Neuronal stem cell (in vitro differentiated cells): ENCODE measurements around the gene LBX1.
"Not testable (repeated sequence)": the region's sequence is repeated elsewhere in the genome, so short reads cannot be mapped to it uniquely, and the experiment has no call there.

Experiments
- DNase-seq: peaks from one replicate; pipeline ENCODE4 v3.0.0-alpha.2; 2013; ENCODE audit warnings: low spot score
- H2AFZ ChIP-seq: one replicate; pipeline ENCODE4 v1.6.1; 2013; ENCODE audit warnings: mild to moderate bottlenecking, low read length, inconsistent platforms
- H2AK5ac ChIP-seq: 2 replicates; pipeline ENCODE4 v1.6.1; 2013; ENCODE audit warnings: low read depth, mild to moderate bottlenecking, inconsistent platforms, low read length, moderate library complexity, mixed read lengths
- H2BK120ac ChIP-seq: 2 replicates; pipeline ENCODE4 v1.6.1; 2013; ENCODE audit warnings: low read depth, mild to moderate bottlenecking, inconsistent platforms, low read length, moderate library complexity, mixed read lengths
- H2BK12ac ChIP-seq: one replicate; pipeline ENCODE4 v1.6.1; 2013; ENCODE audit warnings: low read length, inconsistent platforms
- H2BK15ac ChIP-seq: 2 replicates; pipeline ENCODE4 v1.6.1; 2013; ENCODE audit warnings: mild to moderate bottlenecking, low read length, inconsistent platforms, mixed read lengths
- H2BK5ac ChIP-seq: one replicate; pipeline ENCODE4 v1.6.1; 2013; ENCODE audit warnings: inconsistent platforms, mild to moderate bottlenecking, low read length, moderate library complexity
- H3K14ac ChIP-seq: one replicate; pipeline ENCODE4 v1.6.1; 2013; ENCODE audit warnings: low read length, inconsistent platforms
- H3K18ac ChIP-seq: 2 replicates; pipeline ENCODE4 v1.6.1; 2013; ENCODE audit warnings: low read length, inconsistent platforms
- H3K23ac ChIP-seq: 2 replicates; pipeline ENCODE4 v1.6.1; 2013; ENCODE audit warnings: low read depth, mild to moderate bottlenecking, mixed read lengths, low read length, inconsistent platforms; ENCODE audit not compliant: poor library complexity
- H3K27ac ChIP-seq: replicated peaks from 3 replicates; pipeline ENCODE4 v1.5.1; 2013; ENCODE audit warnings: low read length, inconsistent platforms
- H3K27me3 ChIP-seq, 3 experiments: 2 replicates each; pipeline ENCODE4 v1.6.1; 2013; ENCODE audit warnings: low read length in 3 of 3, mild to moderate bottlenecking in 2 of 3, inconsistent platforms in 1 of 3, low read depth in 1 of 3, mixed read lengths in 1 of 3, moderate library complexity in 1 of 3; ENCODE audit not compliant: control insufficient read depth in 3 of 3, insufficient read depth in 3 of 3
- H3K36me3 ChIP-seq, 2 donors: replicated peaks in 1 of 2; 2 replicates each; pipeline ENCODE4 v1.6.1; 2013; ENCODE audit warnings: low read length in 2 of 2; ENCODE audit not compliant: control insufficient read depth in 2 of 2, insufficient read depth in 2 of 2
- H3K4ac ChIP-seq: 2 replicates; pipeline ENCODE4 v1.6.1; 2013; ENCODE audit warnings: inconsistent platforms, mild to moderate bottlenecking, low read length, moderate library complexity
- H3K4me1 ChIP-seq, 2 donors: 1 replicate in 1 of 2; 2 replicates in 1 of 2; pipeline ENCODE4 v1.6.1; 2013; ENCODE audit warnings: low read length in 2 of 2, low read depth in 1 of 2; ENCODE audit not compliant: control insufficient read depth in 2 of 2, insufficient read depth in 1 of 2
- H3K4me2 ChIP-seq: one replicate; pipeline ENCODE4 v1.6.1; 2013; ENCODE audit warnings: mild to moderate bottlenecking, low read length, inconsistent platforms; ENCODE audit not compliant: insufficient read depth, poor library complexity, severe bottlenecking
- H3K4me3 ChIP-seq, 2 donors: 2 replicates each; pipeline ENCODE4 v1.5.1; 2013; ENCODE audit warnings: low read length in 2 of 2, mild to moderate bottlenecking in 2 of 2, inconsistent platforms in 1 of 2, moderate library complexity in 1 of 2
- H3K79me1 ChIP-seq: one replicate; pipeline ENCODE4 v1.6.1; 2013; ENCODE audit warnings: low read depth, mild to moderate bottlenecking, inconsistent platforms, low read length, moderate library complexity
- H3K9ac ChIP-seq: one replicate; pipeline ENCODE4 v1.6.1; 2013; ENCODE audit warnings: mild to moderate bottlenecking, low read depth, low read length, inconsistent platforms; ENCODE audit not compliant: poor library complexity
- H3K9me3 ChIP-seq, 2 donors: replicated peaks in 1 of 2; 2 replicates each; pipeline versions ENCODE3 to v1.6.1; 2013; ENCODE audit warnings: low read length in 2 of 2, mild to moderate bottlenecking in 2 of 2, inconsistent platforms in 1 of 2, low read depth in 1 of 2, mixed read lengths in 1 of 2, moderate library complexity in 1 of 2; ENCODE audit not compliant: control insufficient read depth in 2 of 2, insufficient read depth in 1 of 2
- H4K8ac ChIP-seq: one replicate; pipeline ENCODE4 v1.6.1; 2013; ENCODE audit warnings: low read depth, mild to moderate bottlenecking, inconsistent platforms, low read length, moderate library complexity
- H4K91ac ChIP-seq: one replicate; pipeline ENCODE4 v1.6.1; 2013; ENCODE audit warnings: low read length, low read depth, mild to moderate bottlenecking, inconsistent platforms; ENCODE audit not compliant: poor library complexity
- WGBS, 2 donors: extraction: QIAGEN DNeasy Blood & Tissue Kit; methylation state at CpG; one replicate each; pipeline ENCODE4 v1.1.7; 2013; ENCODE audit warnings: missing lambda C conversion rate in 2 of 2, mixed read lengths in 1 of 2; ENCODE audit not compliant: insufficient read length in 2 of 2, insufficient replicate concordance in 1 of 2; ENCODE audit errors: extremely low coverage in 2 of 2; 5-methylcytosine and 5-hydroxymethylcytosine counted together

The LBX1 gene

GRCh38 chr10:101202667-101203066 lies 26.6 kb downstream of the LBX1 start:
- not testable (repeated sequence) for H3K27ac ChIP-seq, H3K18ac ChIP-seq, H3K23ac ChIP-seq, H4K8ac ChIP-seq, H3K4me3 ChIP-seq, H4K91ac ChIP-seq, H3K4ac ChIP-seq, H2AFZ ChIP-seq, H3K36me3 ChIP-seq, DNase-seq, H3K9ac ChIP-seq, H2BK12ac ChIP-seq, H3K4me1 ChIP-seq, H2BK120ac ChIP-seq, H3K14ac ChIP-seq, H3K79me1 ChIP-seq, H2BK5ac ChIP-seq, H2AK5ac ChIP-seq, H3K4me2 ChIP-seq, H3K9me3 ChIP-seq, H2BK15ac ChIP-seq
- peaks cover 0 to 26% (median 0%) of the 10 kb centered on the region in 3 experiments for H3K27me3 ChIP-seq
- WGBS, 2 donors, result no CpG with 5 or more reads among the region's 4 CpGs

GRCh38 chr10:101198326-101198977 lies 30.8 kb downstream of the LBX1 start:
- H3K79me1 ChIP-seq, H2BK120ac ChIP-seq, H3K4me3 ChIP-seq, H2BK12ac ChIP-seq, H3K36me3 ChIP-seq, H2AK5ac ChIP-seq, H3K14ac ChIP-seq, H2AFZ ChIP-seq, H3K4me1 ChIP-seq, H3K18ac ChIP-seq, H4K91ac ChIP-seq, H3K4ac ChIP-seq, H2BK5ac ChIP-seq, H3K4me2 ChIP-seq, H3K9ac ChIP-seq, H4K8ac ChIP-seq, H3K27ac ChIP-seq, DNase-seq, H2BK15ac ChIP-seq, H3K23ac ChIP-seq, H3K9me3 ChIP-seq: not testable (repeated sequence)
- WGBS, 2 donors, result no CpG with 5 or more reads among the region's 8 CpGs
- H3K27me3 ChIP-seq, result peaks cover 0 to 41% (median 0%) of the 10 kb centered on the region in 3 experiments

GRCh38 chr10:101195921-101196320 lies 33.3 kb downstream of the LBX1 start:
- no CpG with 5 or more reads among the region's 5 CpGs for WGBS, 2 donors
- H3K4me3 ChIP-seq, result no peak overlapping the region
- no peak overlapping the region for H2BK15ac ChIP-seq

GRCh38 chr10:101189461-101190401 lies 39.5 kb downstream of the LBX1 start:
- no peak for DNase-seq
- no peak overlapping the region for H3K27ac ChIP-seq

More at GRCh38 chr10:101195921-101196320, 33.3 kb downstream of the LBX1 start:
- H3K9ac ChIP-seq, result no peak overlapping the region
- H3K9me3 ChIP-seq, result no peaks in the 10 kb centered on the region
- H3K27ac ChIP-seq, result no peak overlapping the region
- no peaks in the 10 kb centered on the region for H3K4me1 ChIP-seq
- H2BK12ac ChIP-seq, result no peak overlapping the region
- H3K4ac ChIP-seq, result no peak overlapping the region
- H3K23ac ChIP-seq, result no peak overlapping the region
- no peak overlapping the region for H2BK120ac ChIP-seq
- H2AFZ ChIP-seq, result no peak overlapping the region
- H3K36me3 ChIP-seq, result no peaks in the 10 kb centered on the region
- no peak overlapping the region for H3K18ac ChIP-seq
- H3K14ac ChIP-seq, result no peak overlapping the region
- H3K27me3 ChIP-seq, result peaks cover 0 to 34% (median 0%) of the 10 kb centered on the region in 3 experiments
- no peaks in the 10 kb centered on the region for H3K79me1 ChIP-seq
- H4K91ac ChIP-seq, result no peak overlapping the region
- DNase-seq, result no peak
- no peak overlapping the region for H2AK5ac ChIP-seq
- no peak overlapping the region for H3K4me2 ChIP-seq
- no peak overlapping the region for H4K8ac ChIP-seq
- no peak overlapping the region for H2BK5ac ChIP-seq

More at GRCh38 chr10:101189461-101190401, 39.5 kb downstream of the LBX1 start:
- no peaks in the 10 kb centered on the region for H3K79me1 ChIP-seq
- H2BK12ac ChIP-seq, result no peak overlapping the region
- no peak overlapping the region for H3K4me3 ChIP-seq
- H3K36me3 ChIP-seq, result no peaks in the 10 kb centered on the region
- H3K18ac ChIP-seq, result no peak overlapping the region
- no peaks in the 10 kb centered on the region for H3K9me3 ChIP-seq
- H3K4ac ChIP-seq, result no peak overlapping the region
- H3K23ac ChIP-seq, result no peak overlapping the region
- peak overlapping the region; percentile 6 for H3K9ac ChIP-seq
- no peaks in the 10 kb centered on the region for H3K4me1 ChIP-seq
- H2AK5ac ChIP-seq, result no peak overlapping the region
- H2BK15ac ChIP-seq, result no peak overlapping the region
- H4K91ac ChIP-seq, result no peak overlapping the region
- no peak overlapping the region for H4K8ac ChIP-seq
- no CpG with 5 or more reads among the region's 12 CpGs for WGBS, 2 donors
- H3K4me2 ChIP-seq, result no peak overlapping the region
- H3K14ac ChIP-seq, result no peak overlapping the region
- H2BK120ac ChIP-seq, result no peak overlapping the region
- peaks cover 0 to 26% (median 0%) of the 10 kb centered on the region in 3 experiments for H3K27me3 ChIP-seq
- H2AFZ ChIP-seq, result no peak overlapping the region
- H2BK5ac ChIP-seq, result no peak overlapping the region
